Dedifferentiated amniotic fluid mesenchymal stem cell (primary cell): Measurements from ENCODE around the gene PNMA1.

Experiments
- DNase-seq: peaks from one replicate; pipeline ENCODE4 v3.0.0-alpha.2; 2016; ENCODE audit errors: extremely low spot score

The PNMA1 gene, protein sequence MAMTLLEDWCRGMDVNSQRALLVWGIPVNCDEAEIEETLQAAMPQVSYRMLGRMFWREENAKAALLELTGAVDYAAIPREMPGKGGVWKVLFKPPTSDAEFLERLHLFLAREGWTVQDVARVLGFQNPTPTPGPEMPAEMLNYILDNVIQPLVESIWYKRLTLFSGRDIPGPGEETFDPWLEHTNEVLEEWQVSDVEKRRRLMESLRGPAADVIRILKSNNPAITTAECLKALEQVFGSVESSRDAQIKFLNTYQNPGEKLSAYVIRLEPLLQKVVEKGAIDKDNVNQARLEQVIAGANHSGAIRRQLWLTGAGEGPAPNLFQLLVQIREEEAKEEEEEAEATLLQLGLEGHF

GRCh38 chr14:73713803-73714655, at the start of gene PNMA1:
PNMA1 (minus strand) TSS chr14:73714384; CDS start chr14:73713639, 745 bp downstream.
- peak; percentile 68 for DNase-seq

DNA sequence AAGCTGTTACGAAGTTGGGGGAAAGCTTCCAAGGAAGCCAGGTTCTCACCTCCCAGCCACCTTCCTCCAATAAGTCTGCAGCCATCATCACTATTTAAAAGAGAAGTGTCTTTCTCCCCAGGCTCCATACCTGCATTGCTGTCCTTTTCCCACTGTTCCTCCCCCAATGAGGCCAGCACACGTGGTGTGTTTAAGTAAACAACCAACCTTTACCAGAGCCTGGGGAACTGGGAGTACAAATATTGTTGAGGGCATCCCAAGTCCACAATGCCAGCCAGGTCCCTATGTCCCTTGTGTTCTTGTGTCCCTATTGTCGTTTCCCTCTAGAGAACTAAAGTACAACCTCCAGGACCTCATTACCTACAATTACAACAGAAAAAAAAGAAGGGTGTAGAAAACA, 49.2 kb upstream of the PNMA1 start:
- DNase-seq: no peak

GRCh38 chr14:73762375-73762822, 48.2 kb upstream of the PNMA1 start:
- DNase-seq: no peak

DNA sequence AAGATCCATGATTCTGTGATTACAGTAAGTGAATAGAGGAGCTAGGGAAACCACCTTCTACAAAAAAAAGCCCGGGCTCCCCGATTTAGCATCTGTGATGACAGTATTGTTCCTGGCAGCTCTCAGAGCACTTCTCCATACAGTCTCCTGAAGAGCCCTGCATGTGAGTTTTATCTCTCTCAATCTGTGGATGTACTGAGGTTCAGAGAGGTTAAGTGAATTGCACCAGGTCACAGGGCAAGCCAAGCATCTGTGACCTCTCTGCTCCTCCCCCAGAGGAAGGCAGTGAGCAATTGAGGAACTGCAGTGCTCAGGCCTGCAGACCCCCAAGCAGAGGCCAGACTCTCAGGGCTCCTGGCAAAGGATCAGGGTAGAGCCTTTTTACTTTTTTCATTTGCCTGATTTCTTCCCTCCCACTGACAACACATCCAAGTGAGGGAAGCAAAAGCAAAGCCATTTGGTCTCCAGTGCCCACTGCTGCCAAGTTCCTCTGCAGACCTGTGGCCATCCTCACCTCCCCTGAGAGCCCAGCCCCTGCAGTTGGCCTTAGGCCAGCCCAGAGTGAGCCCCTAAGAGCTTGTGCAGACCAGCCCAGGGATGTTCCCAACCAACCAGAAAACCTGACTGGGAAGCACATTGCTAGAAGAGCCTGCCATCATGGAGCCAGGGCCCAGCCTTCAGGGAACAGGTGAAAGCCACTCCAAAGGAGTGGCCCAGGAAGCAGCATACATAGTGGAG, 47.6 kb upstream of the PNMA1 start:
- no peak for DNase-seq

- DNase-seq: no peak
Observed at GRCh38 chr14:73760598-73761586, 46.7 kb upstream of the PNMA1 start.

GRCh38 chr14:73759714-73760597, 45.8 kb upstream of the PNMA1 start:
- peak; percentile 96 for DNase-seq

- DNase-seq: no peak
Observed at GRCh38 chr14:73759183-73759713, 45.1 kb upstream of the PNMA1 start.

DNA sequence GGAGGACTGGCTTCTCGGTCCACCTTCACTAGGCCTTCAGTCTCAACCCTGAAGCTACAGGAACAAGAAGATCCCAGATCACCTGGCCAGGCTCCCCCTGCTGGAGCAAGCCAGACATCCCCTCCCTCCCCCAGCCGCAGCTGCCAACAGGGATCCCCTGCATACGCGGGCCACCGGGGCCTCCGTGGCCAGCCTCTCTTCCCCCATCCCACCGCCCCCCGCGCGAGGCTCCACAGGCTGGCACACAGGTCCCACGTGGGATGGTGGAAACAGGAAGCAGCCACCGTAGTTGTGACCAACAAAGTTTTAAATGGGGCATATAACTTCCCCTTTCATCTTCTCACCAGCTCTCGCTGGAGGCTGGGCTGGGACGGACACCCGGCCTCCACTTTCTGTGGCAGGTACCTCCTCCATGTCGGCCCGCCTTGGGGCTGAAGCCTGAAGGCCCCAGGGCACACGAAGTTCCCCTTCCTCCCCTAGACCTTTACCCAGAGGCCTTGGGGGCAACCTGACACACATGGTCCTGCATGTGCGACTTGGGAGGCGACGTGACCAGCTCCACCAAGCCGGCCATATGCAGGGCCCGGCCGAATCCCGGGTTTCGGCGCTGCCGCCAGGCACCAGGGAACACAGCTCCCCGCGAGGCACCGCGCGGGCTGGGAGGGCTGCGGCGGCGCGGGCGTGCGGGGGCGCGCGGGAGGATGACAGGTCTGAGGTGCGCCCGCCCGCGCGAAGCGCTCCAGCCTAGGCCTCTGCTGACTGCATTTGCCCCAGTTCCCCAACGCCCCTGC, 44.4 kb upstream of the PNMA1 start:
- DNase-seq: no peak

- no peak for DNase-seq
Observed at GRCh38 chr14:73757876-73758391, 43.8 kb upstream of the PNMA1 start.

GRCh38 chr14:73757381-73757780, 43.2 kb upstream of the PNMA1 start:
- no peak for DNase-seq

DNA sequence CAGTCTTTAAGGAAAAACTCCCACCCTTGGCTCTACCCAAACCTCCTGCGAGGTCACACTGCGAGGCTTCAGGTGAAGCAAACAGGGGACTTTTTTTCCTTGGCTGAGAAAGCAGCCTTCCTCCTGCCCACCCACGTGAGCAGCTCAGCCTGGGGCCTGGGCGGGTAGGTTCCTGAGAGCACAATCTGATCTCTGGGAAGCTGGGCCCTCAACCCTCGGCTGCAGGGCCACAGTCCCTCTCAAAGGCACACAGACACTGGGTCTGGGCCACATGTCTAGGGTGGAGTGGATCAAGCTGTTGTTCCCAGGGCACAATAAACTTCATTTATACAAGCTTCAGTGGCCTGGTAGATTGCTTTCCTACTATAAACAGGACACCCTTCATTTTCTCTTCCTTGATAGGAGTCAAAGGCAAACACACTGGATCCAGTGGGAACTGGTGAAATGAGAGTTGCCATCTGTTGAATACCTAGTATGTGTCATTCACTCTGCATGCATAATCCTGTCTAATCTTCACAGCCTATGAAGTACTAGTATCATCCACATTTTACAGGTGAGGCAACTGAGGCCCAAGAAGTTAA, 41.3 kb upstream of the PNMA1 start:
- DNase-seq: no peak

GRCh38 chr14:73754911-73755360, 40.8 kb upstream of the PNMA1 start:
- no peak for DNase-seq

- peak; percentile 35 for DNase-seq
Observed at GRCh38 chr14:73753887-73754795, 40.0 kb upstream of the PNMA1 start.

DNA sequence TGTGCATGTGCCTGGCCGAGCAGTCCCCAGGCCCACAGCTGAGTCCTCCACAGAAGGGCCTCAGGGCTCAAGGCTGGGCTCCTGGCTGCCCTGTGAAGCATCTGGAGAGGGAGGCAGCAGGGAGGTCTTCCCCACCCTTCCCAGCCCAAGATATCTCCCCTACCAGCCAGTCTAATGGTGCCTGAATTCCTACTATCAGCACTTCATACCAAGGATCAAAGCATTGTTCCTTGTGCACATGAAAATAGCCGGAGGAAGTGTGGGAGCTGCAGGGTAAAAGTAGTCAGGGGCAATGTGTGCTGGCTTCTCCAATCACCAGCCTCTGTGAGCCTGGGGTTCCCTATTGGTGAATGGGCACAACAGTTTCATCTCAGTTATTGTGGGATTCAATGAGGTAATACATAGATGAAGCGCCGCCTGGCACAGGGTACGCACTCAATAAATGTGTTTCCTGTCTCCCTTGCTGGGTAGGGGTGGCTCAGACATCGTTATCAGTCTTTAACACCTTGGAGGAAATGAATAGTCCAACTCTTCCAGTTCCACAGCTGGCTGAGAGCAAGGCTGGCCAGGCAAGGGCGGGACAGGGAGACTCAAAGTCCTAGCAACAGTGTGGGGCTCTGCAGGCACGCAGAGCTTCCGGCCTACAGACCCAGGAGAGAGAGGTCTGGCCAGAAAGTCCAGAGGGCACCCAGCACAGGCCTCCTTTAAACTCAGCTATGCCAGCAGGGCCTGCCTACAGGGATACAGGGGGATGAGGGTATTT, 39.1 kb upstream of the PNMA1 start:
- no peak for DNase-seq

DNA sequence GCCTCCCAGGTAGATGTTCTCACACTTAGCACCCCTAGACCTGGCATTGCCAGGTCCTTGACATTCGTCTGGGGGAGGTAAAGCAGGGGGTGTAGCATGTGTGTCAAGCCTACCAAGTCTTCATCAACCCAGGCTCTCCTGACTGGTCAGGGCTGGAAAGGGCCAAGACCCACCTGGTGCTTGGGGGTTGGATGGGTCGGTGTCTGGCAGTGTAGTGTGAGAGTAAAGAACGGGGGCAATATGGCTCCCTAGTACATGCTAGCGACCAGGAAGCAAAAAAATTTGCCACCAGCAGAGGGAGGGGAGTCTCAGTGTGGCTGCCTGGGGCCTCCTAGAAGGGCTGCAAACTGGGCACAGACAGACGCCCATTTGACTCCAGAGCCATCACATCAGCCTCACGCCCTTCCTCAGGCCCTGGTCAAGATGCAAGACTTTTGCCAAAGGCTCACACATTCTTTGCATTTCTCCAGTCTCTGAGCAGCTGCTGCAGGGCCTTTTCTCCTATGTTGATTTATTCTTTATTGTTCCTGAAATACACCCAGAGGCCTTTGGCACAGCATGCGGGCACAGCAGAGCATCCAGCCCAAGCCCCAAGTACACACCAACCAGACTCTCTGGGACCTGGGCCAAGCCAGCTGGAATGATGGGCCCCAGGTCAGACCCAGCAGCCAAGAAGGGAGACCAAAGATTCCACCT, 38.3 kb upstream of the PNMA1 start:
- DNase-seq: peak; percentile 80
